GM18870 (cell line): Measurements from ENCODE around the gene RIMKLA.

Experiments
- ATAC-seq: cut with Tn5 transposase; IDR thresholded peaks from one replicate; pipeline ENCODE4 v1.9.1; 2021; ENCODE audit warnings: moderate library complexity; ENCODE audit not compliant: unreplicated experiment

The RIMKLA gene

DNA sequence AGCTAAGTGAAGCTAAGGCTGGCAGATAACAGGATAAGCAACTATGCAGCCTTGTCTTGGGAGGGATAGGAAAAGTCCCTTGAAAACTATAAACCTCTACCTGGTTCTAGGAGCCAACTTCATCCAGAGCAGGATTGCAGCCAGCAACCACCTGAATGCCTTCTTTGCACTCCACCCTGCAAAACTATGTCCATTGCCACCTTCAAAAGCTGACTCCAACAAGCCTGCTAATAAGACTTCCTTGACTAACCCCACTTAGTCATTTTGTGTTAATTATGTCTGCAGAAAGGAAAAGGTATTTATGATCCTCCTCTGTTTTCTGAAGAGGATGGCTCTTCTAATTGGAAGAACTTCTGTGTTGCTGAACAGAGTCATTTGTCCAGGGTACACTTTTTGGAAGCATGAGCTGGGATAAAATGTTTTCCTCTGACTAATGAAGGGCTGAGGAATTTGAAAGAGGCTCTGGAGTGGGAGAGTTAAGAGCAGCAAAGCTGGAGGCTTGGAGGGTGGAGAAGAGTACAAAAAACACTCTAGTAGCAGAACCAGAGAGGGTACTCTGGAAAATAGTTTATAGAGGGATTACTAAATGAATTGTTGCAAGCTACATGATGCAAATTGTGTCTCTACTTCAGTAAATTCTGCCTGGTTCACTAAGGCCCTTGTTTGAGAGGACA lies 9.6 kb upstream of the RIMKLA start:
- ATAC-seq: no peak

DNA sequence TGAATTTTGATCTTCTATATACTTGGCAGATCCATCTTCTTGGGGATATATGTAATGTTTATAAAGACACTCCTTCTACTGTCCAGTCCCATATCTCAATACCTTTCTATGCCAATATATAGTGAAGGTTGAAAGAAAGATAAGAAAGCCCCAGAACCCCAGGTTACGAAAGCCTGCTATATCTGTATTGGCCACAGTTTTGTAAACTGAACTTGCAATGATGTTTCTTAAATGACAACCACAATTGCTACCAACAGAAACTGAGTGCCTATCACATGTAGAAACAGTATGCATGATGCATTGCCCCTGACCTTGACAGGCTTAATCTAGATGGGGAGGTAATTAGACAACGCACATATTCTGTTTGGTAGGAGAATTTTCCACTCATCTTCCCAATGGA lies 7.8 kb upstream of the RIMKLA start:
- ATAC-seq: no peak

DNA sequence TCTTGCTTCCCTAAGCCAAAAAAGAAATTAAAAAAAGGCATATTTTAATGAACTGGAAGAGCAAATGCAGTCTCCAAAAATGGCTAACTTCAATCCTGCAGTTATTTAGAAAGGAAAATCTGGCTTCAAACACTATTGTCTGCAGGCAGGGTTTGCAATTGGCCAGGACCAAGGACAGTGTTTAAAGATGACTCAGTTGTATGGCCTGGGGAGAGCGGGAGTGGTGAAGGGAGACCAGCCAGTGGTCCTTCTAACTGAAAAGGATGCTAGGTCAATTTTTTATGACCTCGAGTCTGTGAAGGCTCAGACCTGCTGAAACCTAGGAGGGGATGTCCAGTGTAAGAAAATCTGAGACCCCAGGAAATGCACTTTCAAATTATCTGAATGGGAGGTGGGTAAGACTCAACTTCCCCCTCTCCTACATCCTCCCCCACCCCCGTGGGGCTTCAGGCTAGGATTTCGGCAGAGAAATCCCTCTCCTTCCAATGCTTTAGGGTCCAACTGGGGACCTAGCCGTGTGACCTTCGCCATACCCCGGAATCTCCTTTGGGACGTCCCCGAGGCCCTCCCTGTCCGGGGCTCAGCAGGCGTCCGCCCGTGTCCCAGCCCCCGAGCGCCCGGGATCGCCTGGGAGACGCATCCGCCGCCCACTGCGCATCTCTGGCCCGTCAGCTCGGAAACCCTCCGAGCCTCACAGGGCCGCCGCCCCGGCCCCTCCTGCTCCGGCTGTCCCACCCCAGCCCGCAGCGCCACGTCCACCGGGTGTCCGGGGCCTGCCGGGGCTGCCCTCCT lies 602 bp upstream of the RIMKLA start:
- ATAC-seq: no peak

DNA sequence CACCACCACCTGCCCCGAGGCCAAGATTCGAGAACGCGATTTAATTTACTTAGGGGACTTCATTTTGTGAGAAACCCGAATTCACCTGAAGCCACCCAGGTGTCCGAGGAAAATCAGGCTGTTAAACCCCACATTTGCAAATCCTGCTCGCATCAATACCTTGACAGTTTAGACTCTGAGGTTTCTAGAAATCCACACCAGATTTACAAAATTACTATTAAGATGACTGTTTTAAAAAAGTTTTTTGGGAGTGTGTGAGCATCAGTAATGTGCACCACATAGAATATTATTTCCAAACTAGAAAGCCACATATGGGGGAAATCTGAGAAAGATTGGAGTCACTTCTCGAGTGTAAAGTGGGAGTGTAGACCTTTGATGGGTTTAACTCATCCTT lies 685 bp downstream of the RIMKLA start:
- ATAC-seq: no peak

DNA sequence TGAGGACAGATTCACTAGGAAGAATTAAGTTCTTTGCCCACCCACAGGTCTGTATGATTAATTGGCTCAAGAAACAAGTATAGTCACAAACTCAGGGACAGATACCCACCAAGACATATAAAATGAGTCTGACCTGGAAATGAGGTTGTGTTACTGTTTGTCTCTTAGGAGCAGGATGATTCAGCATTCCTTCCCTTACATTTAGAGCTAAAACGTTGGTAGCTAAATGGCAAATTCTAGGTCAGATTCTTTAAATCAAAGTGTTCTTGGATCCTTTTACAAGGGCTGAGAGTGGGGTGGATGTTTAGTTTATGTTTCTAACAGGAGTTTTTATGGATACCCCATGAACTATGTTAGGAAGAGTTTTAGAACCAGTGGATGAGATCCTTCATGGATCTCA lies 4.7 kb downstream of the RIMKLA start:
- no peak for ATAC-seq

DNA sequence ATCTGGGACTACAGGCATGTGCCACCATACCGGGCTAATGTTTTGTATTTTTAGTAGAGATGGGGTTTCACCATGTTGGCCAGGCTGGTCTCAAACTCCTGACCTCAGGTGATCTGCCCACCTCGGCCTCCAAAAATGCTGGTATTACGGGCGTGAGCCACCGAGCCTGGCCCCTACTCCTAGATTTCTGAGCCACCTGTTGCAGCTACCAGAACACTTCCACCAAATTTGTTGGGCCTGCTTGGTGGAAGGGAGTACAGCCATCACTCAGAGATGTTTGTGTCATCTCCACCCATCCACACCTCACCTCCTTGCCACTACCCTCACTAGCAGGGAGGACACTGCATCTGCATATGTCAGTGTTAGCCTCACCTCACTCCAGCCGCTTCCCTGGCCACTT lies 5.5 kb downstream of the RIMKLA start:
- ATAC-seq: no peak

DNA sequence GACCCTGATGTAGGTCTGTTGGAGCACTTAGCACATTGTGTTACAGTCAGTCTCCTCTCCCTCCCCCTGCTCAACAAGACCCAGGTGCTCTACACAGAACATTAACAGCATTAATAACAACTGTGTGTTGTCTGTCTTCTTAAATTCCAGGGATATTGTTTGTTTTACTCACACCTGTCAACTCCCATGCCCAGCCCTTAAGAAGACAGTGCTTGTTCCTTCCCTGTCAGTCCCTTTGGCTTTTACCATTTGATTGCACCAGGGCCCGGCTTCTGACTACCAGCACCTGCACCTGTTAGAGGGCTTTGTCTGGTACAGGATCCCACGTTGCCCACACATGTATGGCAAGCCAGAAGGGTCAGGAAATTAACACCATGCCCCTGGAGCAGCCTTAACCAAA lies 11.7 kb downstream of the RIMKLA start:
- ATAC-seq: no peak

DNA sequence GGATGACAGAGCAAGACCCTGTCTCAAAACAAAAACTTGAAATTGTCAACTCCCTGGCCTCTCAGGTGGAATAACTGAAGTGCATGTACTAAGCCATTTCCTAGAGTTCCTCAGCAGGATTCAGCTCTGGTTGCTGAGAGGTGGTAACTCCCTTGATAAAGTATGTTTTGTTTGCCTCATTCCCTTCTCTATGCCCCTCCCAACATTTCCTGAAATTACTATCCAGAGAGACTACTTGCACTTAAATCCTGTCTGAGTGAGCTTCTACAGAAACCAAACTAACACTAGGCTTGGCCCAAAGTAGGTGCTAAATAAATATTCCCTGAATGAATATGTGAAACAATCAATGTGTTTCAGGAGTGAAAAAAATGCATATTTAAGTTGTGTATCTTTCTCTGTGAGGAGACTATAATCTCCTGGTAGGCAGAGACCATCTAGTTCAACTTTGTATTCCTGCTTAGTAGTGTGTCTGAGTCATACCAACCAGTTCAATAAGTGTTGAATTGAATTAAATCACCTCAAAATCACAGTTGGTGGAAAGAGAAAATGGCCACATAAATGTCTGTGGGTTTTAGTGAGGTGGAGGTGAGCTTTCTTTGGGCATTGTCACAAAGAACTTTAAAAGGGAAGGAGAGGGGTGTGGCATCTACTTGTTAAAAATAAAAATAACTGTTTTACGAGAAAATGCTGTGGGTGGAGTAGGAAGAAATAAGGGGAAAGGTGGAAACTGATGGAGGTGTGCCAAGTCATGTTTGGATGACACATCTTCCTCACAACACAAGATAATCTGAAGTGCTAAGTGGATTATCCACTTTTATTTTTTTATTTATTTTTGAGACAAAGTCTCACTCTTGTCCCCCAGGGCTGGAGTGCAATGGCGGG lies 12.6 kb downstream of the RIMKLA start:
- ATAC-seq: no peak

DNA sequence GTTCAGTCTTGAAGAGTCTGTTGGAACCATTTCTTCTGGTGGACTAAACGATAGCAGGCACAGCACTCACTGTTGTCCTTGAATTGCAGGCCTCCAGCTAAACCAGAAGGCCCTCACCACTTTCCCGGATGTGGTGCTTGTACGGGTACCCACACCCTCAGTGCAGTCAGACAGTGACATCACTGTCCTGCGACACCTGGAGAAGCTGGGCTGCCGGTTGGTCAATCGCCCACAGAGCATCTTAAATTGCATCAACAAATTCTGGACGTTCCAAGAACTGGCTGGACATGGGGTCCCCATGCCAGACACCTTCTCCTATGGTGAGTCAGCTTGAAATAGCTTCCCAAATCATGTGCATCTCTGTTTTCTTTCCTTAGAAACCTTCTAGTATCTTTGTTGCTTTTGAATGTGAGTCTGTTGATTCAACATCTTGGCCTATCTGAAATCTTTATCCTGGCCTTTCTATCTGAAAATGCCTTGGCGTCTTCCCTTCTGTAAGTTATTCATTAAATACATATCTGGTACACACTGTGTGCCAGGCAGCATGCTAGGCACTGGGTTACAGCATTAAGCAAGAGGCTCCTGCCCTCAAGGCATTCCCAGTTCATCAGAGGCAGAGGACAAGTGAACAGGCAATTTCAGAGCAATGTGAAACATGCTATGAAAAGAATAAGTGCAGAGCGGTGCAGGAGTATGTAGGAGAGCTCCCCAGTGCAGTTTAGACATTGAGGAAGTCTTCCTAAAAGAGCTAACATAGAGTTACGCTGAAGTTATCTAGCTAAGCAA lies 18.9 kb downstream of the RIMKLA start:
- ATAC-seq: no peak

DNA sequence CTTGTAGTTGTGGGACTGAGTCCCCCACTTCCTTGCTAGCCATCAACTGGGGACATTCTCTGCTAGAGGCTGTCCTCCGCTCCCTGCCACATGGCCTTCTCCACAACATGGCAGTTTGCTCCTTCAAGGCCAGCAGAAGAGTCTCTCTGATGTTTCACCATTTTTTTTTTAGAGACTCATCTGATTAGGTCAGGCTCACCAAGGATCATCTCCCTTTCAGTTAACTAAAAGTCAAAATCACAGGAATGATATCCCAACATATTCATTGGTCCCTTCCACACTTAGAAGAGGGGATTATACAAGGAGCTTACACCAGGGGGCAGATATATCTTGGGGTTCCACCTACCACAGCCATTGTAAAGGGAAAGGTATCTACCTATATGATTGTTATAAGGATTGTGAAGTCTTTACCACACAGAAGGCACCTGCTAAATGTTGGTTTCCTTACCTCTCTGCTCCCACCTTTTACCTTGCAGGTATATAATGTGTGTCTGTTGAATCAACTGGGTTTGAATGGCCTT lies 23.3 kb downstream of the RIMKLA start:
- ATAC-seq: no peak

DNA sequence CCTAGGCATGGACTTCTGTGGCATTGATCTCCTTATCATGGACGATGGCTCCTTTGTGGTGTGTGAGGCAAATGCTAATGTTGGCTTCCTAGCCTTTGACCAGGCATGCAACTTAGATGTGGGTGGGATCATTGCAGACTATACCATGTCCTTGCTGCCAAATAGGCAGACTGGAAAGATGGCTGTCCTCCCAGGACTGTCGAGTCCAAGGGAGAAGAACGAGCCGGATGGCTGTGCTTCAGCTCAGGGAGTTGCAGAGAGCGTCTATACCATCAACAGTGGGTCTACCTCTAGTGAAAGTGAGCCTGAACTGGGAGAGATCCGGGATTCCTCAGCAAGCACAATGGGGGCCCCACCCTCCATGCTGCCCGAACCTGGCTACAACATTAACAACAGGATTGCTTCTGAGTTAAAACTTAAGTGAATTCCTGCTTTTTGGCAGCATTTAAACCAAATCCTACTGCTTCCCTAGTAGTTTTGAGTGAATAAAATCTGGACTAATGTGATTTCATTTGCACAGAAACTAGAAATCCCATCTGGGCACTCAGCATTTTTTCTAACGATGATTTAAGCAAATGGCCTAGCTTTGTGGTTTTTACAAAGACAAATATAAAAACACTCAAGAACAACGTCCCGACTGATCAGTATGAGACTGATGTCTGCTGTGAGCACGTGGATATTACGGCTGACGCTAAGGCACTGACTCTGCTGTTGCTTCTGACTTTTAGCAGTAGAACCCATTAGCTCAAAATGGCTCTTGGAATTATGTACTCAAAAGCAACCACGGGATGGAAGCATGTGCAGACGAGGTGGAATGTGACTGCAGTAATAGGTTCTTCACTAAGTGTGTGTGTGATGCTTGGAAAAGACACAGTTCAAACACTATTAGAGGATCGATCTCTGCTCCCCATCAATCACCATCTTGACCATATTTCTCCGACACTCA lies 34.2 kb downstream of the RIMKLA start:
- no peak for ATAC-seq

DNA sequence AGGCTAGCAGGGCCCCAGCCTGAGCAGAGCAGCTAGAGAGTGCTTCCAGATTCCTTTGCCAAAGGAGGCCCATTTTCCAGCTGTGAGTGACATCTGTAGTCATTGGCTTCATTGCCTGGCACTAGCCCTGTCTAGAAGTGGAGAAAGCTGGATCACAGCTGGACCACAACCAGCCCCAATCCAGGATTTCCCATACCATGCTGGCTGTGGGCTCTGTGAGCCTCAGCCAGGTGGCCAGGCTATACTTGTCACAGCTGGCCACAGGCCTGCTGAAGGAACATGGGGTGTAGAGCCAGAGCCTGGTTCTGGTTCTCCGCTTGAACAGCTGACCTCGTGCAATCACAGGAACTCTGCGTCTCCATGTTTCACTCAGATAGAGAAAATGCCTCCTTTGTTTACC lies 36.6 kb downstream of the RIMKLA start:
- ATAC-seq: no peak

DNA sequence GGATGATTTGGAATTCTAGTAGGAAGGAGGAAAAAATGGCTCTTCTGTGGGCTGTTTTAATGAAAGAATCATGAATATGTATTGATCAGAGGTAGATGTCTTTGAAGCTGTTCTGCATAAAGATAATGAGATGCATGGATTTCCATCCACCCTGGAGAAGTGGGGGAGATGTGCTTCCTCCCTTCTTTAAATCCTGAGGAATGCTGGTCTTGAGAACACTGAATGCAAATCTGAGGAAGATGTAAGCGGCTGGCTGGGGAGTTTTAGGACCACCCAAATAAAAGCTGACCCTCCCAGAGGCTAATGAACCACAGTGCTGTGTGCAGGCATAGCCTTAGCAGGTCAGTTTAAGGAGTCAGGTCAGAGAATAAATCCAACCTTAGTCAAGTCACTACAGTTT lies 37.9 kb downstream of the RIMKLA start:
- ATAC-seq: no peak

DNA sequence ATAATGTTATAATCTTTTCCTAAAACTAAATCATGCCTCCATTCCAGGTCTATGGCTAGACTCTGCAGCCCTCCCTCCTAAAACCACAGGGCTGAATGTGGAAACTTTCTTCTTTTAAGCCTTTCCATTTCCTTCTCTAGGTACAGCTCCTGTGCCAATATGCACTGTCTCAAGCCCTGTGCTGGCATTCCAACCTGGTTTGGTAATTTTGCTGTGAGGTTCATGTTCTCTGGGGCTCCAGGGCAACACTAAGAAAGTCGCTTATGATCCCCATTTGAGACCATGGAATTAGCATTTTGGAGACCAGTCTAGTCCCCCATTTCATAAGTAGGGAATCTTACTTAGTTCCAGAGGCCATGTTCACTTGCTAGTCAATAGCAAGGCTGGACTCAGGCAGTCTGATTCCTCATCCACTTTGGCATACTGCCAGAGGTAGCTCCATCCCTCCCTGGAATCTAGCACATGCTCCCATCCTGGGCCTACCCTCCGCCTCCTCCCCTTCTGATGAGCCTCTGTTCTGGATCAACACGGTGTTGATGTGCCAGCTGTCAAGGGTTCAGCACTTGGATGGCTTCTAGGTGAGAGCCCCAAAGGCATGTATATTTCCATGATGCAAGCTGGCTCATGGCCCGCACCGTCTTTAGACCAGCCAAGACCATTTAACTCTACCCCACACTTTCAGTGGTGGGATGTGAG lies 38.7 kb downstream of the RIMKLA start:
- no peak for ATAC-seq

DNA sequence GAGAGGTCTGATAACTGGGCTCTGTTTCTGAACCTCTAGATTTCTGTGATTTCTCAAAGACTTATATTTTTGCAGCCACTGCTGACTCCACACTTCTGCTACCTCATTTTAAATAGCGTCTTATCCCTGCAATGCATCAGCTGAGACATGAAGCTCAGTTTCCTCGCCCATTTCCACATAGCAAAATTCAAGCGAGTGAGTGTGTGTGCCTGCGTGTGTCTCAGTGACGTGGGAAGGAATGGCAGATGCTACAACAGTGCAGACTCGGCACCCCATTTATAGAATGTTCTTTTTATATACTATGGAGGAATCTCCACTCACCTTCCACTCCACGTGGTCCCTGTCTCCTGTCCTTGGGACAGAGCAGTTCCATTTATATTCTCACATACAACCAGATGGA lies 39.5 kb downstream of the RIMKLA start:
- no peak for ATAC-seq

DNA sequence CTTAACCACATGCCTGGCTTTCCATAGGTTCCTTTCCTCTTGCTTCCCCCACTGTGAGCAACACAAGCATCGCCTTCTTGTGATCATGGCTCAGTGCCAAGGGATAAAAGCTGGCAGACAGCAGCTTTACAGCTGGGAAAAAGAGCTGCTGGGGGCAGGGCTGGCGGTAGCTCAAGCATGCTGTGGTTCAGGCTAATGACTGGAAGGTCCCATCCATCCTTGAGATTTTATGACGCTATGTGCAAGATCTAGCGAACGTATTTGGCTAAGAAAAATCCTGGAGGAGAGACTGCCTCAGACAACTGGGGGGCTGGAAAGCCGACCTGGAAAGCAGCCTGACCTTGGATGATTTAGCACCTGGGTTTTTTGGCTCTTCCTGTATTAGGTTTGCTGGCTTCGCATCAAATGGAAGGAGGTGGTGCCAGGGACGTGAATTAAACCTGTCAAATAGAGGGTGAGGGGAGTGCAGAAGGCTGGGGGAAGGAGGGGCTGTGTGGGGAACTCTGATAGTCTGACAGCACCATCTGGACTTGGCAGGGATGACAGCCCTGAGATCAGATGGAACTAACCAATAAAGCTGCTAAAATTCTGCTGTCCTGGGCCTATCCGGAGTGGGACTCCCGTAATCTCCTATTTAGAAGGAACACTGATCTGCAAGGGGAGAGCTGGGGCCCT lies 40.5 kb downstream of the RIMKLA start:
- no peak for ATAC-seq

DNA sequence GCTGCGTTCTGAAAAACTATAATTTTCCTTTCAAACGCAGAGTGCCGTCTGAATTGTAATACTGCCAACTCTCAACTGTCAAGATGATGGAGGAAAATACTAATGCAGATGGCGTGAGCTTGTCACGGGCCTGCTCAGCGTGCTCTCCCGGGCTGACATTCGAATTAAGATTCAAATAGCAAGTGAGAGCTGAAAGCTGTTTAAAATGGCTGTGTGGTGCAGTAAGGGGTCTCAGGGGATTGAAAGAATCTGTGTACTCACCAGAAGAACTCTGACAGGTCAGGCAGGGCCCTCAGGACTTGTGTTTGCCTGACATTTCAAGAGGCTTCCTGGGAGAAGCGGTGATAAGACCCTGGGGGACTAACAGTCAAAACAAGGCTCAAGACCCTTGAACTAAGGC lies 42.1 kb downstream of the RIMKLA start:
- no peak for ATAC-seq

DNA sequence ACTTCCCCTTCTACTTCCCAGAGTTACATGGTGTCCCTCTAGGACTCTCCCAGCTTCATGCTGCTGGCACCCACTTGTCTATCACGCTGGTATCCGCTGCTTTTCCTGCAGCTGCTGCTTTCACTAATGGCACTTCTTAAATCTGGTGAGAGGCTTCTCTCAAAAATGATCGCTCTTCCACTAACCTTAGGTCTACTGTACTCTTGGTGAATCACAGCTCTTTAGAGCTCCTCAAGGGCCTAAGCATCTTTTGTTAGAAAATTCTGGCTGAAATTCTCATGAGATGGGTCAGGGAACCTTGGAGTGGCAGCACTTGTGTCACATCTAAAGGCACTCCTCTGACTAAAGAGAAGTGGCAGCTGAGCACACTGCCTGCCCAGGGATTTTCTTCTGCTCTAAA lies 43.1 kb downstream of the RIMKLA start:
- ATAC-seq: no peak
